Measurements from ENCODE around the gene GPANK1. TPM values are rescaled to one million over a fixed set of nuclear protein-coding genes. Genes with fewer than 3 reads are reported as not detected.

Gene GPANK1
- total and polyA plus RNA-seq, 2 of the 13 experiments (the other 11 are each of a cell fraction or from before 2014, with no cell fraction given): 15.4 to 22.8 TPM

DNA sequence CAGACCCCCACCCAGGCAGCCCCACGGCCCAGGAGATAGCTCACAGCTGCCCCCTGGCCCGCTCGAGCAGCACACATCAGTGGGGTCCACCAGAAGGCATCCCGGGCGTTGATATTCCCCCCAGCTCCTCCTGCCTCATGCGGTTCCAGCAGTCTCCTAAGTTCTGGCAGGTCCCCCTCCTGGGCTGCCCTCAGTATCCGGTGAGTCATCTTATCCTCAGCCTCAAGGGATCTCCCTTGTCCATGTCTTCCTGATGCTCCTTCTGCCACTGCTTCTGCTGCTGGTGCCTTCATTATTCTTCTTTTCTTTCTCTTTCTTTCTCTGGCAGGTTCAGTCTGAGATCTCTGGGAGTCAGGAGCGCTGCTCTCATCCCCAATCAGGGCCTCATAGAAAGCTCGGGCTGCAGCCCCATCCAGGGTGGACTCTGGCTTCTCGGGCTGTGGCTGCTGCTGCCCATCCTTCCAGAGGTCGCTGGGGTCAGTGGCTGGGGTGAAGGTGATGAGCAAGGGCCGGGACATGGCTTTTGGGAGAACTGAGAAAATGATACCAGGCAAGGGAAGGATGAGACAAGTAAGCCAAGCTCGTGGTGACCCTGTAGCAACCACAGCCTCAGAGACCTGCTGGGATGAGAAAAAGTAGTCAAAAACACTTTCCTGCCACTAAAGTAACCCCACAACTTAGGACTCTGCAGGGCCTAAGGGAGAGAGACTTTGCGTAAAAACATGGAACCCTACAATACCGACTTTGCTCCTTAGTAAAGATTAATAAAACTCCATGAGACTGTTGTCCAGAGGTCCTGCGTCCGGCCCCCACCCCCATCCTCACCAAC is 622 bp downstream of the GPANK1 start (continued):
- peak; percentile 16 for TF ChIP-seq NR2F2 (IDR thresholded peaks at IDR 0.05; ENCODE audit: borderline replicate concordance, low read depth)
- peak in 1 of 2 experiments; percentile 8; a peak in 1 of 4 replicates for TF ChIP-seq KLF16 (CRISPR knock-in tag; IDR thresholded peaks at IDR 0.05)
- TF ChIP-seq ZNF773 (CRISPR knock-in tag; IDR thresholded peaks at IDR 0.05; ENCODE audit: borderline replicate concordance): 0 out of 2 replicates have a peak, but pooled peaks have one; percentile 57
- TF ChIP-seq ZNF180 (CRISPR knock-in tag; IDR thresholded peaks at IDR 0.05; ENCODE audit: borderline replicate concordance, low read depth): peak; percentile 68; the same call in 1 of the 2 replicates
- 0 out of 2 replicates have a peak, but pooled peaks have one; percentile 28 for TF ChIP-seq SRY (CRISPR knock-in tag; IDR thresholded peaks at IDR 0.05)
- 0 out of 2 replicates have a peak, but pooled peaks have one; percentile 37 for TF ChIP-seq JUNB (CRISPR knock-in tag; IDR thresholded peaks at IDR 0.05; ENCODE audit: borderline replicate concordance)
- peak; percentile 68 for TF ChIP-seq RBM22 (optimal IDR thresholded peaks at IDR 0.05; ENCODE audit: low read length)
- no peak for TF ChIP-seq HCFC1 (IDR thresholded peaks at IDR 0.05; ENCODE audit: low read depth, low read length)
- TF ChIP-seq, protein P1, sequence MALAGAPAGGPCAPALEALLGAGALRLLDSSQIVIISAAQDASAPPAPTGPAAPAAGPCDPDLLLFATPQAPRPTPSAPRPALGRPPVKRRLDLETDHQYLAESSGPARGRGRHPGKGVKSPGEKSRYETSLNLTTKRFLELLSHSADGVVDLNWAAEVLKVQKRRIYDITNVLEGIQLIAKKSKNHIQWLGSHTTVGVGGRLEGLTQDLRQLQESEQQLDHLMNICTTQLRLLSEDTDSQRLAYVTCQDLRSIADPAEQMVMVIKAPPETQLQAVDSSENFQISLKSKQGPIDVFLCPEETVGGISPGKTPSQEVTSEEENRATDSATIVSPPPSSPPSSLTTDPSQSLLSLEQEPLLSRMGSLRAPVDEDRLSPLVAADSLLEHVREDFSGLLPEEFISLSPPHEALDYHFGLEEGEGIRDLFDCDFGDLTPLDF (CRISPR knock-in tag; IDR thresholded peaks at IDR 0.05): no peak
- peak; percentile 71 for TF ChIP-seq RBFOX2 (IDR thresholded peaks at IDR 0.05; ENCODE audit: low read depth, low read length)
- TF ChIP-seq PHF5A (CRISPR knock-in tag; IDR thresholded peaks at IDR 0.05; ENCODE audit: low read depth, unreplicated experiment): peak; percentile 5
- peak; percentile 46; the same call in 1 of the 2 replicates for TF ChIP-seq GATAD2A (CRISPR knock-in tag; IDR thresholded peaks at IDR 0.05)
- TF ChIP-seq, protein P2, sequence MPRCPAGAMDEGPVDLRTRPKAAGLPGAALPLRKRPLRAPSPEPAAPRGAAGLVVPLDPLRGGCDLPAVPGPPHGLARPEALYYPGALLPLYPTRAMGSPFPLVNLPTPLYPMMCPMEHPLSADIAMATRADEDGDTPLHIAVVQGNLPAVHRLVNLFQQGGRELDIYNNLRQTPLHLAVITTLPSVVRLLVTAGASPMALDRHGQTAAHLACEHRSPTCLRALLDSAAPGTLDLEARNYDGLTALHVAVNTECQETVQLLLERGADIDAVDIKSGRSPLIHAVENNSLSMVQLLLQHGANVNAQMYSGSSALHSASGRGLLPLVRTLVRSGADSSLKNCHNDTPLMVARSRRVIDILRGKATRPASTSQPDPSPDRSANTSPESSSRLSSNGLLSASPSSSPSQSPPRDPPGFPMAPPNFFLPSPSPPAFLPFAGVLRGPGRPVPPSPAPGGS (CRISPR knock-in tag; IDR thresholded peaks at IDR 0.05): peak; percentile 72; the same call in 1 of the 2 replicates
- 0 out of 2 replicates have a peak, but pooled peaks have one; percentile 17 for TF ChIP-seq ZNF776 (CRISPR knock-in tag; IDR thresholded peaks at IDR 0.05)
- TF ChIP-seq ZC3H13 (CRISPR knock-in tag; IDR thresholded peaks at IDR 0.05): peak; percentile 59; the same call in 1 of the 2 replicates
- TF ChIP-seq, protein P3, sequence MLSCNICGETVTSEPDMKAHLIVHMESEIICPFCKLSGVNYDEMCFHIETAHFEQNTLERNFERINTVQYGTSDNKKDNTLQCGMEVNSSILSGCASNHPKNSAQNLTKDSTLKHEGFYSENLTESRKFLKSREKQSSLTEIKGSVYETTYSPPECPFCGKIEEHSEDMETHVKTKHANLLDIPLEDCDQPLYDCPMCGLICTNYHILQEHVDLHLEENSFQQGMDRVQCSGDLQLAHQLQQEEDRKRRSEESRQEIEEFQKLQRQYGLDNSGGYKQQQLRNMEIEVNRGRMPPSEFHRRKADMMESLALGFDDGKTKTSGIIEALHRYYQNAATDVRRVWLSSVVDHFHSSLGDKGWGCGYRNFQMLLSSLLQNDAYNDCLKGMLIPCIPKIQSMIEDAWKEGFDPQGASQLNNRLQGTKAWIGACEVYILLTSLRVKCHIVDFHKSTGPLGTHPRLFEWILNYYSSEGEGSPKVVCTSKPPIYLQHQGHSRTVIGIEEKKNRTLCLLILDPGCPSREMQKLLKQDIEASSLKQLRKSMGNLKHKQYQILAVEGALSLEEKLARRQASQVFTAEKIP (CRISPR knock-in tag; IDR thresholded peaks at IDR 0.05; ENCODE audit: borderline replicate concordance): no peak

Data from HepG2 (cell line).